Hepatocyte (in vitro differentiated cells): Measurements from ENCODE around the gene ATP13A3. TPM values are rescaled to one million over a fixed set of nuclear protein-coding genes. Genes with fewer than 3 reads are reported as not detected.

ENCODE experiments used
- DNase-seq: peaks from one replicate; pipeline ENCODE4 v3.0.0-alpha.2; 2016; ENCODE audit warnings: low spot score
- H2AFZ ChIP-seq: fragments of 200-600 bp; sonication (generic); 2 replicates; pipeline ENCODE4 v1.6.0; 2016; ENCODE audit warnings: antibody characterized with exemption, mild to moderate bottlenecking
- H3K27ac ChIP-seq: fragments of 200-600 bp; sonication (generic); 2 replicates; pipeline ENCODE4 v1.5.1; 2016; ENCODE audit warnings: mild to moderate bottlenecking
- H3K27me3 ChIP-seq: fragments of 200-600 bp; sonication (generic); 2 replicates; pipeline ENCODE4 v1.6.1; 2016
- H3K36me3 ChIP-seq: fragments of 200-600 bp; sonication (generic); replicated peaks from 2 replicates; pipeline ENCODE4 v1.5.1; 2016; ENCODE audit warnings: low read depth; ENCODE audit not compliant: insufficient read depth
- H3K4me1 ChIP-seq: fragments of 200-600 bp; sonication (generic); 2 replicates; pipeline ENCODE4 v1.5.1; 2016; ENCODE audit warnings: mild to moderate bottlenecking, moderate library complexity; ENCODE audit not compliant: insufficient read depth
- H3K4me2 ChIP-seq: fragments of 200-600 bp; sonication (generic); 2 replicates; pipeline ENCODE4 v1.6.0; 2016
- H3K4me3 ChIP-seq: fragments of 200-600 bp; sonication (generic); 2 replicates; pipeline ENCODE4 v1.5.1; 2016; ENCODE audit warnings: mild to moderate bottlenecking
- H3K79me2 ChIP-seq: fragments of 200-600 bp; sonication (generic); 2 replicates; pipeline ENCODE4 v1.6.0; 2017; ENCODE audit warnings: mild to moderate bottlenecking
- H3K9me2 ChIP-seq: fragments of 200-600 bp; sonication (generic); replicated peaks from 2 replicates; pipeline ENCODE4 v1.6.0; 2017; ENCODE audit warnings: mild to moderate bottlenecking; ENCODE audit not compliant: insufficient read depth
- H3K9me3 ChIP-seq: fragments of 200-600 bp; sonication (generic); 2 replicates; pipeline ENCODE4 v1.5.1; 2016; ENCODE audit warnings: low read depth, mild to moderate bottlenecking
- H4K20me1 ChIP-seq: fragments of 200-600 bp; sonication (generic); 2 replicates; pipeline ENCODE4 v1.6.0; 2016; ENCODE audit warnings: mild to moderate bottlenecking; ENCODE audit not compliant: insufficient read depth, poor library complexity, severe bottlenecking
- EZH2 ChIP-seq: fragments of 200-600 bp; sonication (generic); IDR thresholded peaks from 2 replicates; pipeline ENCODE4 v1.6.1; 2016; ENCODE audit warnings: antibody characterized with exemption, mild to moderate bottlenecking, borderline replicate concordance
- EZH2phosphoT487 ChIP-seq: fragments of 200-600 bp; sonication (generic); IDR thresholded peaks from one replicate; pipeline ENCODE4 v1.6.1; 2018; ENCODE audit warnings: antibody characterized with exemption, mild to moderate bottlenecking, low read depth, moderate library complexity; ENCODE audit not compliant: unreplicated experiment, severe bottlenecking
- WGBS: methylation state at CpG from one replicate; pipeline ENCODE4 v1.1.6; 2016; ENCODE audit warnings: low lambda C conversion rate; ENCODE audit errors: missing lambda C conversion rate; 5-methylcytosine and 5-hydroxymethylcytosine counted together
- polyA plus RNA-seq: library from polyadenylated mRNA; unstranded; fragments of >200 nt; fragmentation: Nextera tagmentation; extraction: Ambion mirVana; gene quantifications from 2 replicates; pipeline ENCODE4 v1.2.1, GENCODE V29; 2016
- total RNA-seq: library from RNA; depleted of rRNA; stranded (reverse); fragments of >200 nt; gene quantifications from 2 replicates; pipeline ENCODE4 v1.2.3, GENCODE V29; 2014
- TF ChIP-seq, protein P1 (sequence below): fragments of 200-600 bp; sonication (generic); IDR thresholded peaks from 2 replicates; pipeline ENCODE4 v1.5.1; 2016; ENCODE audit warnings: antibody characterized with exemption, mild to moderate bottlenecking; ENCODE audit not compliant: poor library complexity

Gene ATP13A3
- total and polyA plus RNA-seq, 2 experiments from 2014 or later, result 18.3 to 131 TPM

DNA sequence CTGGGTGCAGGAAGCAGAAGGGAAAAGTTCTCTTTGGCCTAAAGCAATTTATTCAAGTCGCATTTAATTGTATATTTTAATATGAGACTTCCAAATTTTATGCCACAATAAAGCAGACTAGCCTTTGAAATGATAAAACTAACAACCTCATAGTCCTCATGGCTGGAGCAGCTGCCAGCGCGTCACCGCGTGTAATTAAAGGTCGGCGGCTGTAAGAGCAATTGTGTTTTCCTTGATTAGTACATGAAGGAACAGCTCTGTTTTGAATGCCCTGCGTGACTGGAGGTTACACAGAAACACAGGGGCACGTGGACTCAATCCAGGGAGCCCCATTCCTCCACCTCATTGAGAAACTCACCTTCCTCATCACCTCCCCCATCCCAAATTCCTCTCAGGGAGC is 107.2 kb downstream of the ATP13A3 start:
- H2AFZ ChIP-seq, result no peak overlapping the region
- H3K27me3 ChIP-seq, result no peaks in the 10 kb centered on the region
- TF ChIP-seq, protein P1, sequence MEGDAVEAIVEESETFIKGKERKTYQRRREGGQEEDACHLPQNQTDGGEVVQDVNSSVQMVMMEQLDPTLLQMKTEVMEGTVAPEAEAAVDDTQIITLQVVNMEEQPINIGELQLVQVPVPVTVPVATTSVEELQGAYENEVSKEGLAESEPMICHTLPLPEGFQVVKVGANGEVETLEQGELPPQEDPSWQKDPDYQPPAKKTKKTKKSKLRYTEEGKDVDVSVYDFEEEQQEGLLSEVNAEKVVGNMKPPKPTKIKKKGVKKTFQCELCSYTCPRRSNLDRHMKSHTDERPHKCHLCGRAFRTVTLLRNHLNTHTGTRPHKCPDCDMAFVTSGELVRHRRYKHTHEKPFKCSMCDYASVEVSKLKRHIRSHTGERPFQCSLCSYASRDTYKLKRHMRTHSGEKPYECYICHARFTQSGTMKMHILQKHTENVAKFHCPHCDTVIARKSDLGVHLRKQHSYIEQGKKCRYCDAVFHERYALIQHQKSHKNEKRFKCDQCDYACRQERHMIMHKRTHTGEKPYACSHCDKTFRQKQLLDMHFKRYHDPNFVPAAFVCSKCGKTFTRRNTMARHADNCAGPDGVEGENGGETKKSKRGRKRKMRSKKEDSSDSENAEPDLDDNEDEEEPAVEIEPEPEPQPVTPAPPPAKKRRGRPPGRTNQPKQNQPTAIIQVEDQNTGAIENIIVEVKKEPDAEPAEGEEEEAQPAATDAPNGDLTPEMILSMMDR, result no peak
- TF ChIP-seq EZH2, result no peak
- no peak for TF ChIP-seq EZH2phosphoT487
- no peaks in the 10 kb centered on the region for H3K9me2 ChIP-seq
- H3K36me3 ChIP-seq, result no peaks in the 10 kb centered on the region
- H3K4me1 ChIP-seq, result no peaks in the 10 kb centered on the region
- DNase-seq, result no peak
- H4K20me1 ChIP-seq, result no peaks in the 10 kb centered on the region
- WGBS, result 84% methylated on average over 9 of the region's 9 CpGs
- no peak overlapping the region for H3K27ac ChIP-seq
- H3K79me2 ChIP-seq, result no peaks in the 10 kb centered on the region
- no peak overlapping the region for H3K4me2 ChIP-seq
- no peak overlapping the region for H3K4me3 ChIP-seq
- H3K9me3 ChIP-seq, result no peaks in the 10 kb centered on the region

DNA sequence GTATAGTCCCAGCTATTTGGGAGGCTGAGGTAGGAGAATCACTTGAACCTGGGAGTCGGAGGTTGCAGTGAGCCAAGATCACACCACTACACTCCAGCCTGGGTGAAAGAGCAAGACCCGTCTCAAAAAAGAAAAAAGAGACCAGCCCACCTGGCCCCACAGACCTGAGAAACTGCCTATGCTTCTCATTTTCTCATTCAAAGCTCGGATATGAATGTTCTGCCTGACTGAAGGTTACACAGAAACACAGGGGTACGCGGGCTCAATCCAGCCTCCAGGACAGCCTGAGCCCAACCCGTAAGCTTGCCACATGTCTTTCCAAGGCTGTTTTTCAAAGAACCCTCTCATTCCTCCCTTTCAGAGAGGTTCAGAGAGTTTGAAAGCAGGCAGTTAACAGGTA is 107.6 kb downstream of the ATP13A3 start:
- Histone ChIP-seq H3K36me3 (no peaks in the 10 kb centered on the region), H3K79me2 (no peaks in the 10 kb centered on the region), H3K9me2 (no peaks in the 10 kb centered on the region), H2AFZ (no peak overlapping the region), H3K4me1 (no peaks in the 10 kb centered on the region), H3K9me3 (no peaks in the 10 kb centered on the region), H3K4me3 (no peak overlapping the region), H3K27ac (no peak overlapping the region), H3K27me3 (no peaks in the 10 kb centered on the region), H4K20me1 (no peaks in the 10 kb centered on the region), H3K4me2 (no peak overlapping the region)
- DNase-seq, result no peak
- 87% methylated on average over 6 of the region's 6 CpGs for WGBS
- TF ChIP-seq EZH2phosphoT487 (no peak), EZH2 (no peak)
- TF ChIP-seq, protein P1, result no peak

DNA sequence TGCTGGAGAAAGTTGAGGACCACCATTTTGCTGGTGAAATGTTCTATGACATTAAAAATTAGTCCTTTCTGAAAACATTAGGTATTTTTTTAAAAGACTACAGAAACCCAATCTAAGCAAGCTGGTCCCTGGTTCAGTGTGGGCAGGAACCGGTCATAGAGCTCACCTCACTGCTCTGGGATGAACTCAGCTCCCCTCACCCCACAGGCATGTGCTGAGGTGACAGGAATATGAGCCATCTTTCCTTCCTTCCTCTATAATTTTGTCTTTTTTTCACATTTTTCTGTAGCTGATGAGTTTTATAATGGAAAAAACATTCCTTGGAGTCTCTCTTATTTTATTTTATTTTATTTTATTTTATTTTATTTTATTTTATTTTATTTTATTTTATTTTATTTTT is 109.1 kb downstream of the ATP13A3 start:
- WGBS, result 81% methylated on average over 1 of the region's 1 CpG
- Histone ChIP-seq H3K9me3 (no peaks in the 10 kb centered on the region), H3K27me3 (no peaks in the 10 kb centered on the region), H3K4me1 (no peaks in the 10 kb centered on the region), H2AFZ (no peak overlapping the region), H3K79me2 (no peaks in the 10 kb centered on the region), H3K4me3 (no peak overlapping the region), H3K4me2 (no peak overlapping the region), H3K9me2 (no peaks in the 10 kb centered on the region), H4K20me1 (no peaks in the 10 kb centered on the region), H3K27ac (no peak overlapping the region), H3K36me3 (no peaks in the 10 kb centered on the region)
- no peak for TF ChIP-seq EZH2phosphoT487
- TF ChIP-seq, protein P1, result no peak
- no peak for TF ChIP-seq EZH2
- DNase-seq, result no peak

DNA sequence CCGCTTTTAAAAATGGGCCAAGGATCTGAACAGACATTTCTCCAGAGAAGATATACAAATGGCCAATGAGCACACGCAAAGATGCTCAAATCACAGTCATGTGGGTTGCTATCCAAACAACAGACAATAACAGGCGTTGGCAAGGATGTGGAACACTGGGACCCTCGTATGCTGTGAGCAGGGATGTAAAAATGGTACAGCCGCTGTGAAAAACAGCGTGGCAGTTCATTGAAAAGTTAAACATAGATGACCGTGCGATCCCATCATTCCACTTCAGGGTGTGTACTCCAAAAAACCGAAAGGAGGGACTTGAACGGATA is 110.6 kb downstream of the ATP13A3 start:
- no peaks in the 10 kb centered on the region for H3K36me3 ChIP-seq
- no peaks in the 10 kb centered on the region for H3K27me3 ChIP-seq
- no peaks in the 10 kb centered on the region for H3K79me2 ChIP-seq
- no peak overlapping the region for H2AFZ ChIP-seq
- TF ChIP-seq, protein P1, result no peak
- no peak for TF ChIP-seq EZH2
- no peak for TF ChIP-seq EZH2phosphoT487
- H3K4me3 ChIP-seq, result no peak overlapping the region
- H3K9me2 ChIP-seq, result no peaks in the 10 kb centered on the region
- H4K20me1 ChIP-seq, result no peaks in the 10 kb centered on the region
- no peaks in the 10 kb centered on the region for H3K4me1 ChIP-seq
- H3K9me3 ChIP-seq, result no peaks in the 10 kb centered on the region
- no peak for DNase-seq
- no peak overlapping the region for H3K27ac ChIP-seq
- no peak overlapping the region for H3K4me2 ChIP-seq
- 92% methylated on average over 10 of the region's 10 CpGs for WGBS
